Stimulated activated CD4-positive, alpha-beta T cell treated with anti-CD3 and anti-CD28 coated beads, TNF-alpha, amount 100 ng/mL, for 24 hours (primary cell): ENCODE measurements around the gene HPSE2.
A peak's percentile ranks its signal among the peaks of the same experiment; 100 is the strongest.

Experiments used
- DNase-seq, 3 experiments: peaks; one replicate each; pipeline ENCODE4 v3.0.0-alpha.2; 2020; ENCODE audit warnings: low read depth in 3 of 3

The HPSE2 gene

DNA sequence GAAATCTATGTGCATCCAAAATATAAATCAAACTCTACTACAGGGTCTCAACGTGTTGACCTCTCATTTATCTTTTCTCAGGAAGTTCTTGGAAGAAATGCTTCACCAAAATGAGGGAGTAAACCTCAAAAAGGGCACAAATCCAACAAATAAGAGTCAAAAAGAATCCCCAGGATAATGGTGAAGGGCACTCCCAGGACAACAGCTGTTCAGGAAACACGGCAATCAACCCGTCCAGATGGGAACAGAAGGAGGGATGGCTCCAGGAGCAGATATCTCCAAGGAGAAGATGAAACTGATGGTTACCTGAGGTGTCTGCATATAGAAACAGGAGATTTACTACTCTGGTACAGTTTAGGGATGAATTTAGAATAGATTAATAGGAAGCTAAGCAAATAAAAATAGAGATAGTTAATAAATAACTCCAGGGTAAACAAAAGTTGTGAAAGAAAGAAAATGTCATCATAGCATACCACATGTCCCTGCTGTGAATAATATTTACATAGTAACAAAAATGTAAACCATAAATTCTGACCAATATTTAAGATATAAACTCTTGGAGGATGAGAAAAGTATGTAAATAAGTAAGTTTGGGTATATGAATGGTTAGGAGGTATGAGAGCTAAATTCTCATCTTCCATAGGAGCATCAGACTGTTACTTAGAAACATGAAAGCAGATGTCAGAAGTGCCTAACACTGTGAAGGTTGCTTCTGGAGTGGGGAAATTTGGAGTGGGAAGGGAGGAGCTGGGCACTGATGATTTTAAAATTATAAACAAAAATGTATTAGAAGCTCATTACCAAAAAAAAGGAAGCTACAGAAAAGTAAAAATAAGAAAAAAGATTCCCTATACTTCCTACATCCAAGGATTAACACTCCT, 551.4 kb downstream of the HPSE2 start:
- DNase-seq, result no peak

DNA sequence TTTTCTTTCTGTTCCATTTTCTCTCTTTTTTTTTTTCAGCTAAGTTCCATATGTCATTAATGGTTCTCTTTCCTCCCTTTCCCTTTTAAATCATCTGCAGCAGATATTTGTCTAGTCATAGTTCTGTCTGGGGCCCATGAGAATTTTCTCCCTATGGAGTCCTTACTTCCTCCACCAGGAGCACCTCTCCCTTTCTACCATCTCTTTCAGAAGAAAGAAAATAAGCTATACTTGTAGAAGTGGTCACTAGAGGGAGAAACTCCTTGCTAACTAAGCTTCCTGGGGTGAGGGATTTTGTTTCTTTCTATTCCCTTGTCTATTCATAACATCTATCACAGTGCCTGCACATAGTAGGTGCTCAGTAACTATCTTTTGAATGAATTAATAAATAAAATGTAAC, 558.8 kb downstream of the HPSE2 start:
- no peak for DNase-seq

DNA sequence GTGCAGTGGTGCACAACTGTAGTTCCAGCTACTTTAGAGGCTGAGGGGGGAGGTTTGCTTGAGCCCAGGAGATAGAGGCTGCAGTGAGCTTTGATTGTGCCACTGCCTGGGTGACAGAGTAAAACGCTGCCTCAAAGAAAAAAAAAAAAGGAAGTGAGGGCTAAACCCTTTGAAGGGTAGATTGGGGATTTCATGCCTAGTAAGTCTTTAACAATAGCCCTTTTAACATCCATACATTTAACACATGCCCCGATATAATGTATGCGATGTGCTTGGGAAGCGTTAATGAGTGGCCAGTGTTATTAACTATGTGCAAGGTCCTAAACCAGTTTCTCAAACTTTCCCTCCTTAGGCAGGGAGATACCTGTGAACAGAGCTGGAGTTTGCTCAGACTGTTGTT, 559.8 kb downstream of the HPSE2 start:
- DNase-seq, result no peak

DNA sequence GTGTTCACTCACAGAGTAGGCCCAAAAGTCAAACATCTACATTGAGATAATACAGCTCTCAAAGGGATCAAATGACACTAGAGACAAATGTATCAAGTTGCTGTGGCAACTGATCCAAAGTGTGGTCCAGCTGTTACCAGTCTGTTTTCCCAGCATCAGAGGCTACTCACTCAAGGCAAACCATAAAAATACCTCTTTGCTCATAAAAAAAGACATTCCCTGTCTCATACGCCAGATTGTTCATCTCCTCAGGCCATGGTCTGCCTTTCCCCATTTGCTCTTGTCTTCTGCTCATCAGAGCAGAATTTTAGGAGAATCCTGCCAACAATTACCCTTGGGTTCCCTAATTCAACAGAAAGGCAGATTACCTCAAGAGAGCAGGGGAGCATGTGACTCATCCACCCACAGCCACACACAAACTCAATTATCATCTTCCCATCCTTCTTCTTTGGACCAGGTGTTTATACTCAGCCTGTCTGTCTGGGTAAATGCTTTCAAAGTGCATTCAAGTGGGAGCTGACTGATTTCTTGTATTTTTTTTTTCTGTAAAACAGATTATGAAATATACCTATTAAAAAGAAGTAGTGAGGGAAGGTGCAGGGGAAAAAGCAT, 562.4 kb downstream of the HPSE2 start:
- DNase-seq, result no peak

DNA sequence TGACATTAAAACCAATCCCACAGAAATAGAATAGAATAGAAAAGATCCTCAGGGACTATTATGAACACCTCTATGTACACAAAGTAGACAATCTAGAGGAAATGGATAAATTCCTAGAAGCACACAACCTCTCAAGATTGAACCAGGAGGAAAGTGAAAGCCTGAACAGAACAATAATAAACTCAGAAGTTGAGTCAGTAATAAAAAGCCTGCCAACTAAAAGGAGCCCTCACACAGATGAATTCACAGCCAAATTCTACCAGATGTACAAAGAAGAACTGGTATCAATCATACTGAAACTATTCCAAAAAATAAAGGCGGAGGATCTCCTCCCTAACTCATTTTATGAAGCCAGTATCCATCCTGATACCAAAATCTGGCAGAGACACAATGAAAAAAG, 568.6 kb downstream of the HPSE2 start:
- DNase-seq, result no peak

DNA sequence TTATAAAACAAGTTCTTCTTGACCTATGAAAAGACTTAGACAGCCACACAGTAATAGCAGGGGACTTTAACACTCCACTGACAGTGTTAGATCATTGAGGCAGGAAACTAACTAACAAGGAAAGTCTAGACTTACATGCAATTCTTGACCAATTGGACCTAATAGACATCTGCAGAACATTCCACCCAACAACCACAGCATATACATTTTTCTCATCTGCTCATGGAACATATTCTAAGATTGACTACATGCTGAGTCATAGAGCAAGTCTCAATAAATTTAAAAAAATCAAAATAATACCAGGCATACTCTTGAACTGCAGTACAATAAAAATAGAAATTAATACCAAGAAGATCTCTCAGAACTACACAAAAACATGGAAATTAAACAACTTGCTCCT, 569.4 kb downstream of the HPSE2 start:
- no peak for DNase-seq

DNA sequence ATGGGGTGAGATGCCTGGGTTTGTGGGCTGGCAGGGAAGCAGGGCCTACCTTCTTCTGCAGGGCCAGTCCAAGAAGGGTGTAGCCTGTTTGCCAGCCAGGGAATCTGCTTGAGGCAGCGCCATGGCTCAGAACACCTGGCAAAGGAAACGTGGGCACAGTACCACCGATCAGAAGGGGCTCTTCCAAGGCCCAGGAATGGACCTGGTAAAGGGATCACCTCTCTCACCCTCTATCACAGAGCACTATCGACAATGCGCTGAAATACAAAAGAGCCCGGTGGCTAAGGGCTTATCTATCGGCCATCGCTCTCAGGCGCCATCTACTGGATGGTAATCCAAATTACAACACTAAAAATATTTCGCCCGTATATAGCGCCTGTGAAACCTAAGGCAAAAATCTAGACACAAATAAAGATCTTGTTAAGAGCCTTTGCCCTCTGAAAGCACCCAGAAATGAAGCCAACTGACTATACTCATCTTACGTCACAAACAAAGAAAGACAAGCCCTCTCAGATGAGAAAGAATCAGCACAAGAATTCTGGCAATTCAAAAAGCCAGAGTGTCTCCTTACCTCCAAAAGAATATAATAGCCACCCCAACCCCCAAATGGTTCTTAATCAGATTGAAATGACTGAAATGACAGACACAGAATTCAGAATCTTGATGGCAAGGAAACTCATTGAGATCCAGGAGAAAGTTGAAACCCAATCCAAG, 571.2 kb downstream of the HPSE2 start:
- DNase-seq, result peak in 1 of 3 experiments; percentile 1

DNA sequence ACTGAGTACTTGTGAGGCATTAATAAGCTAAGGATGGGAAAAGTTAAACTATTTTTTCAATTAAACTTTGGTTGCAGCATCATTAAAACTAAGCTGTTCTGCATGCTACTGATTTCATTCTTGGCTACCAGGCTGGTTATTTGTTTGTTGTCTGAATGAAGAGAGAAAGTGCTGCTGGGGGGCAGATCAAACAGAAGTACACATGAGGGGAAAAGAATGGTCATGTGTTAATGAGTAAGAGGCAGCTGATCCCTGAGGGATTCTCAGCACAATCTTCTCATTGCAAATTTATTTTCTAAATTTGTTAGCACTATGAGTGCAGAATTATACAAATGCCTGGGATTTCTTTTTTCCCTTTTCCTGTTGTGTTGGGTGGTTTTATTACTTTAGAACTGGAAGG, 575.7 kb downstream of the HPSE2 start:
- no peak for DNase-seq

DNA sequence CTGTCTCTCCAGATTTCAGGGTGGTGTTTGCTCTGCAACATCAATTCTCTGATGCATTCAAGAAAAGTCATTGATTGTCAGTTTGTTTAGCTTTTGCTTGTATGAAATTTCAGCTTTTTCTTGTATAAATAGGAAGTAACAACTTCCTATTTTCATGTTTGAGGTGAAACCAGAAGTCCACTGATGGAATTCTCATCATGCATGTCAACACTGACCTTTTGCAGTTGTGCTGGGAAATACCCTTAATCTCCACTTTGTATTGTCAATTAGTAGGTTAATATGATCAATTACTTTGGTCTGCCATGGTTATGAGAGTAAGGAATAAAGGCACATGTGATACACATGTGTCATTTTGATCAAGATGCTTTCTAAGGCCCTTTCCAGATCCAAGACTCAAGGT, 580.2 kb downstream of the HPSE2 start:
- no peak for DNase-seq

DNA sequence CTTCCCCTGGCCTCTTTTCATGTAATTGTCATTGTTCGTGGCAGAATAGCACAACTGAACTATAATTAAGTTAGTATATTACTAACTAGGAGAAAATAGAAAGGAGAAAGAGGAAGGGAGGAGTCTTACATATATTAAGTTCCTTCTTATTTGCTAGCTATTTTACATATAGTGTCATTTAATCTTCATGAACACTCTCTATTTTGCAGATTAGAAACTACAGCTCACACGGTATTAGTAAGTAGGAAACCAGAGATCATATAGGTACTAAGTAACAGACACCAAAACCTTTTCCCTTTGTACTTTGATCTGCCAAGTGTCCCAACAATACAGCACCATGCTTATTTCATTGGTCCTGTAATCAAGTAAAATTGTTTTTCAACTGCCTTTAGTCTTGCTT, 586.5 kb downstream of the HPSE2 start:
- DNase-seq, result no peak

DNA sequence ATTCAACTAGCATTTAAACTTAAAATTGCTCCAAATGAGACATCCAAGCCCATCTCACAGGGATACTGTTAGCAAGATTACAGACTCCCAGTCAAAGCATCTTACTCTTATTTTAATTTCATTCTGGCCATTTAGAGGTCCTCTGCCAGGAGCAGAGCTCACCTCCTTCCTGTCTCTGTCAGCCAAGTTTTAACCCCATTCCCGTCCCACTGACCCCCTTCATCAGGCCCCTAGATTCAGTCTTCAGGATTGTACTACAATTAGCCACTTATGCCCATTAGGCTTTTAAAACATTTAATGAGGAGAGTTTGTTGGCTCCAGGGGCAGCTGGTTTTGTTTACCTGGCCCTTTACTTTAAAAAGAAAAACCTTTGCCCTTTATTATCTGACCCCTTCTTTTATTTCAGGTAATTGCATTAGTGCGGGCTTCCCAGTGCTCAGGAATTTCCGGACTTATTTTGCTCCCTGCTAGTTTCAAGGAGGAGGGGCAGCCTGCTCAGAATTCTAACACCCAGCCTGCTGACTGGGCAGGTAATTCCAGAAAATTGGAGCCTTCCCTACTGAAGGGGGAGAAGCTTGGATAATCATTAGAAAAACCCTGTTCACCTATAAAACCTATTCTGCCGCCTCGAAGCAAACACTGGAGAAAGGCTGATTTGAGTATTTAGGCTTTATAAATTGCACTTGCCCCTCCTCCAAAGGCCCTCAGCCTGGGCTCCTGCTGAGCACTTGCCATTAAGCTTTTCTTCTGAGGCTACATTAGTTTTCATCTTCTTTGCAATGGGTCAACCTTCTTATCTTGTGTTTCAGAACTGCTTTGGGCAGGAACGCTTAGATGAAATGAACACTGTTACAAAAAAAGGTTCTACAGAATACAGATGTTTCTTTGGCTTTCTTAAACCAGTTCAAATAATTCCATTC, 588.4 kb downstream of the HPSE2 start:
- no peak for DNase-seq

DNA sequence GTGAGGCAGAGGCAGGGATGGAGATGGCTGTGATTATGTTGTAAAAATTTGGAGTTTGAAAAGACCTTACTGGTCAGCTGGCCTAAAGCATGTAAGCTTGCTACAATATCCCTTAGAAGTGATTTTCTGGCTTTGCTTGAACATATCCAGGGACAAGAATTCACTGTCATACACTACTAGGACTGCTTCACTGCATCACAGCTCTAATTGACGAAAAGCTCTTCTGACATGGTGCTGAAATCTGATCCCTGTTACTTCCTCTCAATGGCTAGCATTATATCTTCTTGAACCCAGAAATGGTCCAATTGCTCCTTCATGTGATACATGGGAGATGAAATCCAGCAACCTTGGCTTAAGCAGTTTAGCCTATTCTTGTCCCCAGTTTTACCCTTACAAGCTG, 591.2 kb downstream of the HPSE2 start:
- DNase-seq, result no peak

DNA sequence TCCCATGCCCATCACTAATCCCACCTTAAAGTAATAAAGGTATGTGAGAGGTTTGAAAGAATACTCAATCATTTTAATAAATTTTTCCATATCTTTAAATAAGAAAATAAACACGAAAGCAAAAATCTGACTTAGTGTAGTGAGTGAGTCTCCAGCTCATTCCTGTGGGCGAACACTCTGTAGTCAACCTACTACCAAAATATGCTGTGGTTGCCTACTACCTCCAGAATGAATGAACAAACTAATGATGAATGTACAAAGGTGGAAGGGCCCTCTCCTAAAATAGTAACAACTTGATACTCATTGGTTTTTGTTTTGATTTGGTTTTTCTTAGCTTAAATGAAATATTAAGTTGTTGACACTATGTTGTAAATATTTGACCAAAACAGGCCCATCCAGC, 593.4 kb downstream of the HPSE2 start:
- no peak for DNase-seq

DNA sequence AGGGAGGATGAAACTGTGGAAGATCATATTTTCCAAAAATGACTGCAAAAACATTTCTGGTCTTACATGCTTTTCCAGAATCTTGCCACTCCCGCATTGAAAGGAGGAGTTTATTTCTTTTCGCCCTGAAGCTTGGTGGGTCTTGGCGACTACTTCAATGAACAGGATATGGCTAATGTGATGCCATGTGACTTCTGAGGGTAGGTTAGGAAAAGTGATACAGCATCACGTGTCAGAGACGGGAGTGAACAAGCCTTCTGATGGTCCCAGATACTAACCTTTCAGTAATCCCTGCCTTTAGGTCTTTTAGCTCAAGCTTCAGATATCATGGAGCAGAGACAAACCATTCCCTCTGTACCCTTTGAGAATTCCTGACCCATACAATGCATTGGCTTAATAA, 596.7 kb downstream of the HPSE2 start:
- DNase-seq, result no peak

DNA sequence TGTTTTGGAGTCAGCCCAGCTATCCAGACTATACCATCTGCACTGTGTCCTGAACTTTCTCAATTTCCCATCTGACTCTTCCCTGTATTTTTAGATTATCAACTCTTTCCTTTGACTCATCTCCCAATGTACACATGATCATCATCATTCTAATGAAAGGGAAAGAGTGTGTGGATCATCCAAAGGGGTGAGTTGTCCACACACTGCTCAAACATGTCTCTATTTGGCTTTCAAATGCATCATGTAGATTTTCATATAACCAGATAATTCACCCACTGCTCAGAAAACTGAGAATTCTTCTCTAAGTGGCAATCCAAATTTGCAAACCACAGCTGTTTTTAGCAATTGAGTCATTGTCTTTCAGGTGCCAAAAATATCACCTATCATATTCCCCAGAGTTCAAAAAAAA, 598.7 kb downstream of the HPSE2 start:
- no peak for DNase-seq

DNA sequence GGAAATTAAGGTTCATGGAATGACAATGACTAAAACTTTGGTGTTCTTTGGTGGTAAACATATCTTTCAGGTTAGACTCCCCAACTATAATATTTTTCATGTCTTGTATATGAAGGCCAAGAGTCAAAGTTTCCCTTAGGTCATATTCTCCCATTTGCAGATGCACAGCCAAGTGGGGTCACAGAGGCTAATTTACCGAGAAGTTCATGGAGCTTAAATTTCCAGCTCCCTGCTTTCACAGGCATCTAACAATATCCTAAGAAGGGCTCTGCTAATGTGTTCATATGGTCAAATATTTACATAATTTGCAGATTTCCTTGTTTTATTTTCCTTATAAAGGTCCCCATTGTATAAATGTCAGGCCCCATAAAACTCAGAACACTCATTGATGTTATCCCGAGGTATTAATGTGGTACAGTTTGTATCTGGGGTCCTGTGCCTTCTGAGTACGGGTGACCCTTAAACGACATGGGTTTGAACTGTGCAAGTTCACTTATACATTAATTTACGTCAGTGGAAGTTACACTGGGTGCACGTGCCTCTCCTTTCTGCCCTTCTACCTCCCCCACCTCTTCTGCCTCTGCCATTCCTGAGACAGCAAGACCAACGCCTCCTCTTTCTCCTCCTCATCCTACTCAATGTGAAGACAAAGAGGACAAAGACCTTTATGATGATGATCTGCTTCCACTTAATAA, 603.0 kb downstream of the HPSE2 start:
- no peak for DNase-seq

DNA sequence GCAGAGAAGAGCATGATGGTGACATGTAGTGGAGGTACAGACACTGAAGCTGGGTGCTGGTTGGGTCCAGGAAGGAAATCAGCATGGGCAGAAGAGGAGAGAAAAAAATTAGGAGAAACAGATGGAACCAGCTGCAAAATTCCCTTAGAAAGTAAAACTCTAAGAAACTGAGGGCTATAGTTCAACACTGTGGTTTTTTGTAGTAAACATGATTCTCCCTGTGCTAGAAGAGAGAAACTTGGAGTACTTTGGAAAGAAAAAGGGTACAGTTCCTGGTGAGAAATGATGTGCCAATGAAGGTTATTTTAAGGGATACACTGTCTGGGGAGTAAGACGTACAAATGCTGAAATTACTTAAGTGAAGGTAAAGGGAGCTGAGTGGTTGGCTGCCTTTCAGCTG, 607.4 kb downstream of the HPSE2 start:
- no peak for DNase-seq

DNA sequence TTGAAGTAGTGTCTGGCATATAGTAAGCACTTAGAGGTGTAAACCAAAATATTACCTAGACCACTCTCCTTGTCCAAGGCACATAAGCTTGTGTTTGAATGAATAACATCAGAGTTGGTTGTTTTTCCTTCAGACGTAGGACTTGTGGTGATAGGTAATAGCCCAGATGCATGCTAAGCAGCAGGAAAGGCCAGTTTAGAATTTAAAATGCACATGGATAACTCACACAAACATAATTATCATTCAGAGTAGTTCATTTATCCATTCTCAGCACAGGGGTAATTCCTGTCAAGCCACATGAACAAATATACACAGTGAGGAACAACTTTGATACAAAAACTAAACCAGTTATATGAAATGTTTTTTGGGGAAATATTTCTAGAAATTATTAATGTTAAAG, 607.9 kb downstream of the HPSE2 start:
- DNase-seq, result no peak

DNA sequence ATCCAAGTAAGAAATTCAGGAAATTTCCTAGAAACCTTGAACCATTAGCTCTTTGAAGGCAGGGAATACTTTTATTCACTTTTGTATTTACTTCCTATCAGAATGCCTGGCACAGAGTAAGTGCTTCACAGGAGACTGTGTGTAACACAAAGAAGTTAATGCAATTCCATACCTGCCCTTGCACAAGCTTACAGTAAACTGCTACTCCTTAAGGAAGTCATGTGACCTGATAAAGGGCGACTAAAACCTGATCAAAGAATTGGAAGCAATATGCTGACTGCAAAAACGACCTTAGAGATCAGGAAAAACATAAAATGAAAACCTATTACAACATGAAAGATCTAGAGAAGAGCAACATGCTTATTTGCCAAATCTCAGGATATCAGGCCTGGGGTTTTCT, 610.7 kb downstream of the HPSE2 start:
- no peak for DNase-seq

DNA sequence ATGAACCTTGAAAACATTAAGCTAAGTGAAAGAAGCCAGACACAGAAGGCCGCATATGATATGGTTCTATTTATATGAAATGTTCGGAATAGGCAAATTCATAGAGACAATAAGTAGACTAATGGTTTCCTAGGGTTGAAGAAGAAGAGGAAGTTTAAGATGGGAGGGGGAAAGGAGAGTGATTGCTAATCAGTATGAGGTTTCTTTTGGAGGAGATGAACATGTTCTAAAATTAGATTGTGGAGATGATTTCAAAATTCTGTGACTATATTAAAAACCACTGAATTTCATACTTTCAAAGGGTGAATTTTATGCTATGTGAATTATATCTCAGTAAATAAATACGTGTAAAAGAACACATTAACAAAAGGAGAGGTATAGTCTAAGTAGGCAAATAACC, 612.5 kb downstream of the HPSE2 start:
- no peak for DNase-seq

DNA sequence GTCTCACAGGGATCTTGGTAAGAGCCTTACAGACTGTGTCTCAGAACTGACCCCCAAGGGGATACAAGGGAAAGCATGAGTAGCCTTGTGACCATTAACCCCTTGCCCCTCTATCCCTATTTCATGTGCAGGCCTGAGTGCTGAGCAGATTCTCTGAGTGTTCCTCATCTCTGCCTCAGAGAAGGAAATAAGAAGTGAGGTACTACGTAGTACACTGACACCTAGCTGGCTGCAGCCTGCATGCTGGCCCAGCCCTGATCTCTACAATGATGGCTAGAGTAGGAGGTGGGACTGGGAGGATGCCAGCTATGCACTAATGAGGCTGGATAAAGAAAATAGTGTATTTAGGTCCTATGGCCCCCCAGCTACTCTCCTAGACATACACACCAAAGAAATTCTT, 614.0 kb downstream of the HPSE2 start:
- no peak for DNase-seq
